CD4-positive, alpha-beta T cell treated with Interleukin-17A for 4 hours (primary cell): ENCODE measurements around the gene RAP1GAP.
A peak's percentile ranks its signal among the peaks of the same experiment; 100 is the strongest.

Experiments
- DNase-seq: peaks from one replicate; pipeline ENCODE4 v3.0.0-alpha.2; 2020; ENCODE audit warnings: mixed read lengths

Gene RAP1GAP

DNA sequence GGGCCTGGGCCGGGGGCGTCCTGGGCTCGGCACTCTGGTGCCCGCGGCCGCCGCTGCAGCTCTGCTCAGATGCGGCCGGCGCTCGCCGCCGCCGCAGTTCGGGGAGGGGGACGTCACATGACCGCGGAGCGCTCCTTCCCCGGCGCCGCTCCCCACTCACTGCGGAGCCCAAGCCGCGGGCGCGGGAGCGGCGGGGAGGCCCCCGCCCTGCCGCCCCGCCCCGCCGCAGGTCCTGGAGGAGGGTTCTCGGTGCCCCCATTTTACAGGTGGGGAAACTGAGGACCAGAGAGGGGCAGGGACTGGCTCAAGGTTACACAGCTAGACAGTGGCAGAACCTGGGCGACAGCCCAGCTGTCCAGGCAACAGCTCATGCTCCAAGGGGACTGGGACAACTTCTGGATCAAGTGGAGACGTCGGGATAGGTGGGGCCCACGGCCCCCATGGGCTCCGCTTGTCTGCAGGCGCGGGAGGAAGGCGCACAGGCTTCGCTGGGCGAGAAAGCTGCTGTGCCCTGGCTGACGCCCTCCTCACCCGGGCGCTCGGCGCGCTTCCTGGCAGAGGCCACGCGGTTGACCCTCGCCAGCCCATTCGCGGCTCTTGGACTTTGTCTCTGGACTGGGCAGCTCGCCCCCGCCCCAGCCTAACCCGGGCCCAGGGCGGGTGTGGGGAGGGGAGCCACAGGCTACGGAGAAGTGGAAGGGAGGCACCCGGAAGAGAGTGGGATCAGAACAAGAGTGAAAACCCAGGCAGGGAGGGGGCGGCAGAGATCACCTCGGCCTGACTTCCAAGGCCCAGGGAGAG, at the start of gene RAP1GAP:
TSS of gene RAP1GAP (minus strand) at position 100 of the 801 bp plus-strand sequence. CDS start 49,325 bp downstream, outside the sequence.
- DNase-seq, result peak; percentile 54

DNA sequence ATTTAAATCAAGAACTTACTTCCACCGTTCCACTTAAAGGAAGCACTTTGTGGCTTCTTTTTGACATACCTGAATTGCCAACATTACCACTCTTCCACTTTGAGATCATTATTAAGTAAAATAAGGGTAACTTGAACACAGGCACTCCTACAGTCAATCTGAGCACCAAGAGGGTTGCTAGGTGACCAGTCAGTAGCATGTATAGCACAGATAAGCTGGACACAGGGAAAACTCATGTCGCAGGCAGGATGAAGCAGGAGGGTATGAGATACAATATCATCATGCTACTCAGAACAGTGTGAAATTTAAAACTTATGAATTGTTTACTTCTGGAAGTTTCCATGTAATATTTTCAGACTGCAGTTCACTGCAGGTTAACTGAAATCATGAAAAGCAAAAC, 47.0 kb upstream of the RAP1GAP start:
- no peak for DNase-seq

DNA sequence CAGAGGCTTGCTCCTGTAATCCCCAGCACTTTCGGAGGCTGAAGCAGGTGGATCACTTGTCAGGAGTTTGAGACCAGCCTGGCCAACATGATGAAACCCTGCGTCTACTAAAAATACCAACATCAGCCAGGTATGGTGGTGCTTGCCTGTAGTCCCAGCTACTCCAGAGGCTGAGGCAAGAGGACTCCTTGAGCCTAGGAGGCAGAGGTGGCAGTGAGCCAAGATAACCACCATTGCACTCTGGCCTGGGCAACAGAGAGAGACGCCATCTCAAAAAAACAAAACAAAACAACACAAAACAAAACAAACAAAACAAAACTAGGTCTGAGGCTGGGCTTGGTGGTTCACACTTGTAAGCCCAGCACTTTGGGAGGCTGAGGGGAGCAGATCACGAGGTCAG, 38.7 kb upstream of the RAP1GAP start:
- DNase-seq, result no peak

DNA sequence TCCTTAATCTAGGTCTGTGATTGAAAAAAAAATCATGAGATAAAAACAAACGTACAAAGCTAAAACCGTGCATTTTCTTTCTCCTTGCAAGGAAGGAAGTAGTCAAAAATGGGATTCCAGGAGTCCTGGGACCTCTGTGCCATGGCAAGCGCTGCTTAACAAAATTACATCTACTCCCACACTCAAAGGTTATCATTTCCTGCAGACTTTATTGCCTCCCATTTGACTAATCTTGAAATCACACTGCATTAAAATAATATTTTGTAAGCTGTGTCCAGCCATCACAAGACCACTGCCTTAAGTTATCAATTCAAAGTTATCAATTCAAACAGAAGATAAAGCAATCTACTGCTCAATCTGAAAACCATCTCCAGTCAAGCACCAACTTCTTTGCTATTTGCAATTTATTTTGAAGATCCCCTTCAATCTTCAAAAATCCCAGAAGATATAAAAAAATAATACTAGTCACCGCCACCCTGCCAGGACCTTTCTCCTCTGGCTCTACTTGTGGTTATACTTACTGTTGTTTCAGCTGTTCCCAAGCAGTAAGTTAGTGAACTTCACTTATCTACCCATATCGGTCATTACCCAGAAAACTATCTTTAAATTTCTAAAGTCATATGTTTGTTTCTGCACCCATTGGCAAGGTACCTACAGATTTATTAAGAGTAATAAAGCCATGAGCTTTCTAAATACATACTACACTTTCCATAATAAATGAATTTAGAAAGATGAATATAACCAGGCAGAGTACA, 38.1 kb upstream of the RAP1GAP start:
- DNase-seq, result no peak

DNA sequence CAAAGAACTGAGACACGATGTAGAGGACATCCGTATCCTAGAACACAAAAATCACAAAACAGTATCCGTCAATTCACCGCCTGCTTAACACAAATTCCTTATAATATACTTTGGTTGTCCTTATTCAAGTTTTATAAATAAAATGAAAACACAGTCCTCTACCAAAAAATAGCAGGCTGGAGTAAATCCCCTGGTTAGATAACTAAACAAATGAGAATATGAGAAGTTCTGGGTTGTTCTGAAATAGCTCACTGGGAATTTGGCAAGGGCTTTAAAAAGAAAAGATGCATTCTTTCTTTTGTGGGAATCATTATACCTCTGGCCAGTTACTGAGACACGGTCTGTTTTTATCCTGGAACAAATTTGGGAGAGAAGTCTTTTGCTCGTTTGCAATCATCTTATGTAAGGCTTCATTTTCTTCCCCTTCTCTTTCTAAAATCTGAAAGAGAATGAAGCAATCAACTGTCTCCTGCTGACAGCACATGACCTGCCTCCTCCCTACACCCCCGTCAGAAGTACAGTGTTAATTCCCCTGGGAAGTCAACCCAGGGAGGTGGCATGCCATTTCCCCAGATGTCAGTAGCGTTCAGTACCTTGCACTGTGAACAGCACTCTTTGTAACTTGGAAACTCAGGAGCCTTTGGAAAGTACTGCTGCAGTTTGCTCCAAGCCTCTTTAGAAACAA, 37.1 kb upstream of the RAP1GAP start:
- DNase-seq, result no peak

DNA sequence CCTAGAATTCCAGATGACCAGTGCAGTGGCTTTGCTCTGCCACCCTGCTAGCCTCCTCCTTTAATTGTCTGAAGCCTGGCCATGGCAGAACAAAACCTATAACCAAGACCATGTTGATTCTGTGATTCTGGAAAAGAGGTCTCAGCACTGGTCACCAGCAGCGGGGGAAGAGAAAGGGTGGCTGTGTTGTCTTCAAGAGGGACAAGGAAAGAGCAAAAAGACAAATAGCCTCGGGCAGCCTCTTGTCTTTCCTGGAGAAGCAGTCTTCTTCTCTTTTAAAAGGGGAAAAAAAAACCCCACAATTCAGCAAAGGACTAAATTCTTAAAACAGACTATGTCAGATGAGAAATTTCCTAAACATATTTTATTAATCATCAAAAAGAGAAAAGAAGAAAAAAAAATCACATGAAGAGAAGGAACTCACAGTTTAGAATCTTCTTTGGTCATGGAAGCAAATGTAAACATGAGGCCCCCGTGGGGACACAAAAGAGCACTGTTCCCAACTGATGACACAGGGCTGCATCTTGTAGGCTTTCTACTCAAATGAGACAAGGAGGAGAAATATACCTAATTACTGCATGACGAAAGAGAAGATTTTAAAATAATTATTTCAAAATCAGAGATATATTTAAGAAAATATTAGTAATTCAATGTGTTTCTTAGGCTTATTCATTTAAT, 36.3 kb upstream of the RAP1GAP start:
- DNase-seq, result no peak

DNA sequence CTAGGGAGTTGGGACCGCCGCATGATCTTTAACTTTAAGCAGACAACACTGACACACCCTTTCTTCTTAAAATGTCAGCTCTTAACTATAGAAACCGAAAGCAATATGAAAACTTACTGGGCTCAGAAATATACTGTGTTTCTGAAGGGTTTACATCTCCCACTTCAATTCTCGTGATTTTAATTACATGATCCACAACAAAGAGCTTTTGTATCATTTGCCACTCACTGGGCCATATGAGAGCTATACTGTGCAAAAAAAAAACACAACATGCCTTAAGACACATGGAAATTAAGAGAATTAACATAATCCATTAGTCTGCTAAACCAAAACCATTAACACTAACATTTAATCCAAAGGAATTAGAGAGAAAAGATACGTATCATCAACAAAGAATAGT, 35.0 kb upstream of the RAP1GAP start:
- DNase-seq, result no peak

DNA sequence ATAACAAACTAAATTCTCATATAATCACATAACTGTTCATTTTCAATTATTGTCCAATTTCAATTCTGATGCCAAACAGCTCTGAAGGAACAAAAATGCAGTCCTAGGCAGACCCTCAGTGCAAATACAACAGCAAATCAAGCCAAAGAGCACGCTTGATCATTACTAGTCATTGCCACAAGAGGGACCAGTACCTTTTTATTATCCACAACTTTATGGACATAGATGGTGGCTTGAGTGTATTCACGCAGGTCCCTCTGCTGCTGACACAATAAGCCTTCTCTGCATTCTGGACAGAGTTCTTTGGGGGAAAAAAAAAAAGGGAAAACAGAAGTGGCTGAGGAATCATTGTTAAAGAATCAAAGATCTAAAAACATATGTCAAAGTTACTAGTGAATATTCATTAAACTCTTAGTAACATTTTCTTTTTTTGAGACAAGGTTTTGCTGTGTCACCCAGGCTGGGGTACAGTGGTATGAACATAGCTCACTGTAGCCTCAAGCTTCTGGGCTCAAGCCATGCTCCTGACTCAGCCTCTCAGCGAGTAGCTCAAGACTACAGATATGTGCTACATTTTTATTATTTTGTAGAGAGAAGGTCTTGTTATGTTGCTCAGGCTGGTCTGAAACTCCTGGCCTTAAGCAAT, 34.3 kb upstream of the RAP1GAP start:
- DNase-seq, result no peak

DNA sequence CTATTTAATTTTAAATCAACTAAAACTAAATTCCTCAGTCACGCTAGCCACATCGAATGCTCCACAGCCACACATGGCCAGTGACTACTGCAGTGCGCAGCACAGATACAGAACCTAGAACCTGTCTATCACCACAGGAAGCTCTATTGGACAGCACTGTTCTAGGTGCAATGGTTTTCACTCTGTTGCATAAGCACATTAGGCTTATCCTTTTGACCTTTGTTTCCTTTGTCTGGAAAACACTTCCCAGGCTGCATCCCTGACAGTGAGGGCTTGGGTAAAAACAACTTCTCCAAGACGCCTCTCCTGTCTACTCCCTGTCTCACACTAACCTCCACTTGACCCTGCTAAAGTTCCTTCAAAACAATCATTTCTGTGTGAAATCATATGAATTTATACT, 33.6 kb upstream of the RAP1GAP start:
- DNase-seq, result no peak

DNA sequence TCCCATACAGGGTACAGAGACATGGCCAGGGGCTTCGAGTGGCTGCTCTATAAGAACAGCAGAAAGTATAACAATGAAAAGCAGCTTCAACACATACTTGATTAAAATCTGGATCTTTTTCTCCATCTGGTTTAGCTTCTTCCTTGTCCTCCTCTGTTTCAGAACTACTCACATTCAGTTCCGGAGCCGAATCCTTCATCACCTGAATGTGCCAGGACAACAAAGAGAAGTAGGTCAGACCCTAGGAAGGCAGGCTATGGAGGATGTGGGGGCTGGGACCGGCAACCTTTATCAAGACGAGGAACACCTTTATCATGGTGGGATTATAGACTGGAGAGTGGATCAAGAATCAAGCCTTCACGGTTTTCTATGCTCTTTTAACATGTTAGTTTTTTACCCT, 32.2 kb upstream of the RAP1GAP start:
- no peak for DNase-seq

DNA sequence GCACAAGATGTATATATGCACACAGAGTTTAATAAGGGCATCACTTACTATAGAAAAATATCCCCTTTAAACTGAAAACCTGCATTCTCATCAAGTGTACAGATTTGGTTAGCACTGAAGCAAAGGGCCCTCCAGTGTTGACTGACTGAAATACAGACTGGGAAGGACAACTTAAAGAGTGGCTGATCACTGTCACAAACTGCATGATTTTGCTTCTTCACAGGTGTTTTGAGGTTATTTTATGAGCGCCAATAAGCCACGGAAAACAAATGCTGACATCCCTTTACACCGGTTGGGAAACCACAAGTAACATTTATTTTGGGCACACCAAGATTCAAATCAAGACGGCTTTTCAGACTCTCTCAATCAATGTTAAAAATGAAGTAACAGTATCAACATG, 30.9 kb upstream of the RAP1GAP start:
- DNase-seq, result no peak

DNA sequence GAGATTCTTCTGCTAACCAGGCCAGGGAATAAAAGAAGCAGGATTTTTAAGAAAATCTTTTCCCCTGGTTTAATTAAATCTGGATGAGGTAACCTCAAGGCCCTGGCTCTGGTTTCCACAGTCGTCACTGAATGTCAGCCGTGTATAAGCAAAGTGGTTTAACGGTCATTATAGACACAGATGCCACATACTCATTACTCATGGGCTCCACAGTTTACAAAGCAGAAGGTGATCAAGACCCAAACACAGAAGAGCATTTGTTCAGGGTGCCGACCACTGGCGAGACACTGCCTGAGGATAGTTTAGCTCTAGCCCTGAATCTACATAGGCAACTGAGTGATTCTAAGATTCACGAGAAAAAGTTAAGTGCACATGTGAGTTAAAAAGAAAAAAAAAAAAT, 27.8 kb upstream of the RAP1GAP start:
- DNase-seq, result no peak

DNA sequence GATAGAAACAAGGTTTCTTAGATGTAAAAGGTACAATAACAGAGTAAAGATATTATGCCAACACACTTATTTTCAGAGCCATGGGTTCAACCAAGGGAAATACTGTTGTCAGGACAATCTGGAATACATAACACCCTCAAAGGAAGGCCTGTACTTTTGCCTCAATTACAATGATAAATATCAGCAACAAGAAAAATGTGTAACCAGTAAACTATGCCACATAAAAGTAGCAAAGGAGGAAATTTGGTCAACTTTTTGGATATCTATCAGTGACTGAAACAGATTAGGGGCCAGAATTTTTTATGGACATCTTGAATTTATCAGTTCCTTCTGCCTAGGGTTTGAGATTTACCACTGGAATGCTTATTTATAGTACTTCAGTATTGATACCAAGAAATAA, 24.6 kb upstream of the RAP1GAP start:
- DNase-seq, result no peak

DNA sequence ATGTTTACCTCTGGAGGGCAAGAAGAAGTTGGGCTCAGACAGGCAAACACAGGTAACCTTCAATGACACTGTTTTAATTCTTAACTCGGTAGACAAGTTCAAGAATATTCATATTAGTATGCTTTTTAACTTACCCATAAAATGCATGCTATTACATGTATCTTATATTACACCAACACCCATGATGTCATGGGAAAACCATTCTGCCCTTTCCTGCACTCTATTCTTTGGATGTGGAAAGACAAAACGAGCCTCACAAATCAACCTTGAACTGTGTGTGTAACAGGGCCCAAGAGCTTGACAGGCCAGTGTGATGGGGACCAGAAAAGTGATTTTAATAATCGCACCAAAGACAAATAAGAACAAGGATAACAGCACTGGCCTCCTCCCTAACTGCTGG, 22.6 kb upstream of the RAP1GAP start:
- no peak for DNase-seq

DNA sequence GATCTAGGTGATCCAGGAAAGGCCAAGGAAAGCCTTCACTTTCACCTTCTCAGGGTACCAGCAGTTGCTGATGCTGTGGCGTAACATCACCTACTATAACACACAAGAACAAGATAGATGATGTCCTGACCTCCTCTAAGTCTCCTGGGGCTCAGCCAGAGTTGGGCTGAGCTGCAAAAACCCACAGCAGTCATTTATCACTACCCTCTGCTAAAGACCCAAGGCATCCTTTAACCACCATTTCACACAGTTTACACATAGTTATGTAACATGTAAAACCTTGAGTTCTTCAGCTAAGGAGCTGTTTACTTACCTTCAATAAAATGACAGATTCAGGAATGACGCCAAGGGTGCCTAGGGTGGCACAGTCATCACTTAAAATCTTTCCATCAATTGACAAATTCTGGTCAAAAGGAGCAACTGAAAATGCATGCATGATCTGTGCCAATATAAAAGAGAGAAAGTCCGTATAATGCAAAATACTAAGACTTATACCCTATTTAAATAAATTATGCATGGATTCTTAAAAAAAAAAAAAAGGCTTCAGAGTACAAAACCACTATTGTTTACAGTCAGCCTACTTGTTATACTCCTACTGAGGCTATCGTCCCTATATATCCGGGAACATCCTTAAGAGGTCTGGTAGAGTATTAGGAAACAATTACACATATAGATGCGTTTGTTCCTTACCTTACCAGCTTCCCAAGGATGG, 20.7 kb upstream of the RAP1GAP start:
- DNase-seq, result no peak

DNA sequence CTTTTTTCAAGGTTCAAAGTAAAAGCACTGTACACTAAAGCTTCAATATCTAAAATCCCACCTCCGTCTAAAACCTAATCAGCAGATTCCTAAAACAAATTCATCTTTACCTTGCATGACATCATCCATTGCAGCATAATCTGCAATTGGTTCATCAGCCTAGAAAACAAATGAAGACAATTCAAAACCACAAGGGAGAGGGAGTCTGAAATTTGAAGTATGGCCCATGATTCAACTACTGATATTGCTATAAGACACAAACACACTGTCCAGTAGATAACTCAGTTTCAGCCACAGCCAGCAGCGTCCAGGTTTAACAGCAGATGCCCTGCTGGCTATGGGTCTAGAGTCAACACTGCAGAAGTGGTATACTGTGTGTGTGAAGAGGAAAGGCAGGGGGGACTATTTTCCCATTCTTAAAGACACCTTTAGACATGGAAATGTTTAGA, 17.9 kb upstream of the RAP1GAP start:
- DNase-seq, result no peak

DNA sequence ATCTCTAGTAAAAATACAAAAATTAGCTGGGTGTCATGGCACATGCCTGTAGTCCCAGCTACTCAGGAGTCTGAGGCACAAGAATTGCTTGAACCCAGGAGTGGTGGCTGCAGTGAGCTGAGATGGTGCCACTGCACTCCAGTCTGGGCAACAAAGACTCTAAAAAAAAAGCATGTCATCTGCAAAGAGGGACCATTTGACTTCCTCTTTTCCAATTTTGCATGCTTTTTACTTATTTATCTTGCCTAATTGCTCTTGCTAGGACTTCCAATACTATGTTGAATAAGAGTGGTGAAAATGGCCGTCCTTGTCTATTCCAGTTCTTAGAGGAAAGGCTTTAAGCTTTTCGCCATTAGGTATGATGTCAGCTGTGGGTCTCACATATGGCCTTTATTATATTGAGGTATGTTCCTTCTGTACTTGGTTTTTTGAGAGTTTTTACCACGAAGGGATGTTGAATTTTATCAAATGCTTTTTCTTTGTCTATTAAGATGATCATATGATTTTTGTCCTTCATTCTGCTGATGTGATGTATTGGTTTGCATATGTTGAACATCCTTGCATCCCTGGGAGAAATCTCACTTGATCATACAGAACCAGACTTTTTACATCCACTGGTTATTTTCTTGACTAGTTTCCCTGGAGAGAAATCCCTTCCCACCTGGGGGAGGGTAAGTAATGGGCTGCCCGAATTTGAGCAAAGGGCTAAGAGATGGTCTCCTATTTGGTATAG, 17.0 kb upstream of the RAP1GAP start:
- DNase-seq, result no peak

DNA sequence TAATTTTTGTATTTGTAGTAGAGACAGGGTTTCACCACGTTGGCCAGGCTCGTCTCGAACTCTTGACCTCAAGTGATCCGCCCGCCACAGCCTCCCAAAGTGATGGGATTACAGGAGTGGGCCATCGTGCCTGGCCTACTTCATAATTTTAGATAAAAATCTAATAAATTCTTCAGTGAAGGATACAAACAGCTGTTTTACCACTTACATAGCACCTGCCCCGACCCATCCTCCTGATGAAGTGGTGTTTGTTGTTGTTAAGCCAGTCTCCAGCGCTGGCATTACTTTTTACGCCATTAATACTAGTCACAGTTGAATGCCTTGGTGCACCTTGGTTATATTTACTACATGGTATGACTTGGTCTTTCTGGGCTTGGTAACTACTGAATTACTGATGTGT, 12.3 kb upstream of the RAP1GAP start:
- DNase-seq, result no peak

DNA sequence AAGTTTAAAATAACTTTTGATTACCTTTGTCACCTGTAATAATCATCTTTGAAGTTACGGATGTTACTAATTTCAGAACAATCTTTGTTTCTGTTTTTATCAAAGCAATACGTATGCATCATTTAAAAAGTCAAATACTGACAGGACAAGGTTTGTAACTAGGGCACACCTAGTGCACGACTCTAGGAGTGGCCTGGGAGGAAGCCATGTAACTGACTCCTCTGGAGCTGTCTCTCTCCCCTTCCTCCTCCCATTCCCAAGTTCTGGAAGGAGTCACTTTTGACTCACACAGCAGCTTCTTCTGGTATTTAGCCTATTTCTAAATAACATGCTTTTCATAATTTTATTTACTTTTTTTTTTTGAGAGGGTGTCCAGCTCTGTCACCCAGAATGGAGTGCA, 11.8 kb upstream of the RAP1GAP start:
- no peak for DNase-seq

DNA sequence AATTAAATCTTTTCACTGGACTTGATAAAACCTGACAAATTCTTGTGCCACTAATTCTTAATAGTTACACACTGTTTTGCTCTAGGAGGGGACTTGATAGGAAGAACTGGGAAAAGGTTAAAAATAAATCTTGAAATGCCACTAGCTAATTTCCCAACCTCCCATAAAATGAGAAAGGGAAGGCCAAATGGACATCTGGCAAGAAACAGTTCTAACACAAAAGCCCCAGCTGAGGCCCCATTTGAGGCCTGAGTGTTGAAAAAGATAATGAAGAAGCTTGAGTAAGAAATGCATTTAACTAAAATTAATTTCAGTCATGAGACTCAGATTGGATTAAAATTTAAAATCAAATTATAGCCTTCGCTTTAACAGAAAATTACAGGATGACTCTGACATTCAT, 11.2 kb upstream of the RAP1GAP start:
- no peak for DNase-seq

DNA sequence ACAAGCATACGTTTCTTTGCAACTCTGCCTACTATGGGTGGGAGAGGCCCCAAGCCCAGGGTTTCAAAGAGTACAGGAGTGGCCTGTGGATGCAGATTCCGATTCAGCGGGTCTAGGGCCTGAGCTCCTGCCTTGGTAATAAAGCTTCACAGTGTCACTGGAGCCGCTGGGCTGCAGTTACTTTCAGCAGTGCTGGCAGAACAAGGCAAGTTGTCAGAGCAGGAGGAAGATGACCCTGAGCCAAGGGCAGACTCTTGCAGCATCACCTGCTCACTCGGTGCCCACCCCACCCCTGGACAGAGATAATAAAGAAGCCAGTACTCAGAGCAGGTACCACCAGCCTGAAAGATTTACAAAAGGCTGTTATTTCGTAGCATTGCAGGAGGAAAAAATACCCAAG, 8.0 kb upstream of the RAP1GAP start:
- DNase-seq, result no peak
